CD14-positive monocyte (primary cell): ENCODE results near the gene NAP1L1. TPM values are rescaled to one million over a fixed set of nuclear protein-coding genes. Genes with fewer than 3 reads are reported as not detected.

Source experiments
- DNase-seq, 3 donors: peaks; one replicate each; pipeline ENCODE4 v3.0.0-alpha.2; 2011 to 2022
- H2AFZ ChIP-seq: 2 replicates; pipeline ENCODE4 v1.6.0; 2012; ENCODE audit warnings: mild to moderate bottlenecking, low read depth, low read length, inconsistent platforms; ENCODE audit not compliant: insufficient read depth, poor library complexity, severe bottlenecking
- H3K27ac ChIP-seq, 2 donors: 1 replicate in 1 of 2; 2 replicates in 1 of 2; pipeline ENCODE4 v1.5.1; 2012 to 2013; ENCODE audit warnings: low read length in 2 of 2, control low read depth in 1 of 2, inconsistent platforms in 1 of 2, low read depth in 1 of 2, mild to moderate bottlenecking in 1 of 2
- H3K27me3 ChIP-seq, 2 donors: one replicate each; pipeline versions ENCODE4 v1.6.0 to v1.6.1; 2011 to 2013; ENCODE audit warnings: low read length in 2 of 2; ENCODE audit not compliant: control insufficient read depth in 2 of 2, insufficient read depth in 2 of 2
- H3K36me3 ChIP-seq, 2 donors: replicated peaks in 1 of 2; 1 replicate in 1 of 2; 2 replicates in 1 of 2; pipeline versions ENCODE4 v1.5.1 to v1.6.1; 2012 to 2013; ENCODE audit warnings: low read length in 2 of 2, control low read depth in 1 of 2, inconsistent platforms in 1 of 2, mild to moderate bottlenecking in 1 of 2; ENCODE audit not compliant: insufficient read depth in 2 of 2, control insufficient read depth in 1 of 2
- H3K4me1 ChIP-seq, 2 donors: 1 replicate in 1 of 2; 2 replicates in 1 of 2; pipeline versions ENCODE4 v1.5.1 to v1.6.1; 2012 to 2013; ENCODE audit warnings: low read length in 2 of 2, control low read depth in 1 of 2, inconsistent platforms in 1 of 2, mild to moderate bottlenecking in 1 of 2, moderate library complexity in 1 of 2; ENCODE audit not compliant: insufficient read depth in 2 of 2, control insufficient read depth in 1 of 2
- H3K4me2 ChIP-seq: replicated peaks from 2 replicates; pipeline ENCODE3; 2012; ENCODE audit warnings: low read length, moderate library complexity, mild to moderate bottlenecking; ENCODE audit not compliant: poor library complexity, severe bottlenecking; ENCODE audit errors: extremely low read depth
- H3K4me3 ChIP-seq, 3 experiments: fragments of 200-600 bp in 1 of 3; sonication (generic) in 1 of 3; replicated peaks in 1 of 3; 1 replicate in 2 of 3; 2 replicates in 1 of 3; pipeline ENCODE4 v1.5.1; 2011 to 2013; ENCODE audit warnings: low read length in 3 of 3, mild to moderate bottlenecking in 3 of 3, control low read depth in 2 of 3, low read depth in 2 of 3, inconsistent platforms in 1 of 3, moderate library complexity in 1 of 3
- H3K79me2 ChIP-seq: 2 replicates; pipeline ENCODE4 v1.6.0; 2012; ENCODE audit warnings: mild to moderate bottlenecking, control low read depth, inconsistent platforms, low read length, moderate library complexity; ENCODE audit not compliant: insufficient read depth
- H3K9ac ChIP-seq: 2 replicates; pipeline ENCODE4 v1.6.0; 2017; ENCODE audit warnings: low read length, mild to moderate bottlenecking; ENCODE audit not compliant: insufficient read depth, poor library complexity, severe bottlenecking
- H3K9me3 ChIP-seq, 2 donors: replicated peaks in 1 of 2; 1 replicate in 1 of 2; 2 replicates in 1 of 2; pipeline versions ENCODE4 v1.5.1 to v1.6.1; 2012 to 2013; ENCODE audit warnings: low read length in 2 of 2, control low read depth in 1 of 2; ENCODE audit not compliant: control insufficient read depth in 1 of 2, insufficient read depth in 1 of 2
- H4K20me1 ChIP-seq: 2 replicates; pipeline ENCODE4 v1.6.0; 2012; ENCODE audit warnings: mild to moderate bottlenecking, low read length, control low read depth, moderate library complexity; ENCODE audit not compliant: insufficient read depth
- H3K27ac Mint-ChIP-seq, 7 donors: one replicate each; pipeline ENCODE4 v1.8.0; 2020; ENCODE audit warnings: mild to moderate bottlenecking in 7 of 7, mixed read lengths in 7 of 7, moderate library complexity in 6 of 7, inconsistent platforms in 2 of 7
- H3K27me3 Mint-ChIP-seq, 3 donors: one replicate each; pipeline ENCODE4 v1.8.0; 2021 to 2022; ENCODE audit warnings: low read depth in 3 of 3, mild to moderate bottlenecking in 3 of 3, mixed read lengths in 3 of 3, moderate library complexity in 3 of 3, inconsistent platforms in 1 of 3
- H3K36me3 Mint-ChIP-seq, 2 donors: one replicate each; pipeline ENCODE4 v1.8.0; 2020; ENCODE audit warnings: mixed read lengths in 2 of 2, inconsistent platforms in 1 of 2, mild to moderate bottlenecking in 1 of 2
- H3K4me1 Mint-ChIP-seq: one replicate; pipeline ENCODE4 v1.8.0; 2020; ENCODE audit warnings: mild to moderate bottlenecking, mixed read lengths
- H3K4me3 Mint-ChIP-seq, 2 donors: one replicate each; pipeline ENCODE4 v1.8.0; 2020; ENCODE audit warnings: mild to moderate bottlenecking in 2 of 2, mixed read lengths in 2 of 2, moderate library complexity in 1 of 2
- H3K9me3 Mint-ChIP-seq, 7 donors: one replicate each; pipeline ENCODE4 v1.8.0; 2020 to 2022; ENCODE audit warnings: mixed read lengths in 7 of 7, mild to moderate bottlenecking in 6 of 7, moderate library complexity in 6 of 7, inconsistent platforms in 2 of 7
- CTCF ChIP-seq: fragments of 200-600 bp; IDR thresholded peaks from one replicate; pipeline ENCODE4 v1.8.0; 2022; ENCODE audit warnings: antibody characterized with exemption, mild to moderate bottlenecking
- WGBS: methylation state at CpG from one replicate; pipeline ENCODE4 v1.1.5; 2013; ENCODE audit warnings: missing lambda C conversion rate; ENCODE audit not compliant: insufficient coverage; 5-methylcytosine and 5-hydroxymethylcytosine counted together
- intact Hi-C, 2 donors: fragments of 100-400 bp; cut with micrococcal nuclease; formaldehyde crosslinking; loops; one replicate each; pipeline versions ENCODE4 v1.15.0 to v1.15.1; 2023
- polyA plus RNA-seq, 3 donors: library from polyadenylated mRNA; depleted of rRNA in 1 of 3; unstranded in 2 of 3; stranded (reverse) in 1 of 3; fragments of 300-500 nt in 2 of 3; fragments of >200 nt in 1 of 3; fragmentation: Illumina TruSeq in 2 of 3; gene quantifications; 1 replicate in 2 of 3; 2 replicates in 1 of 3; pipeline ENCODE4 v1.2.3, GENCODE V29; 2012 to 2021

Gene NAP1L1
- polyA plus RNA-seq, 3 donors, result 98.3 to 164 (median 111) TPM

- Histone ChIP-seq H3K27me3 (no peaks in the 10 kb centered on the region), H3K4me2 (no peak overlapping the region), H4K20me1 (no peaks in the 10 kb centered on the region), H3K27ac (no peak overlapping the region), H3K79me2 (no peaks in the 10 kb centered on the region), H3K9me3 (no peaks in the 10 kb centered on the region), H3K36me3 (no peaks in the 10 kb centered on the region), H2AFZ (no peak overlapping the region), H3K4me3 (no peak overlapping the region), H3K4me1 (no peaks in the 10 kb centered on the region), H3K9ac (no peak overlapping the region)
- intact Hi-C loops, result no loop called here
- Mint-ChIP-seq H3K4me3 (no peak overlapping the region), H3K4me1 (no peaks in the 10 kb centered on the region), H3K27ac (no peak overlapping the region), H3K27me3 (peaks cover 0 to 2% (median 0%) of the 10 kb centered on the region in 3 donors), H3K36me3 (no peaks in the 10 kb centered on the region), H3K9me3 (peaks cover 0 to 5% (median 0%) of the 10 kb centered on the region in 7 donors)
- no peak for TF ChIP-seq CTCF
- no CpG with 5 or more reads among the region's 3 CpGs for WGBS
- DNase-seq, result no peak
Measured at GRCh38 chr12:76117067-76117691, 32.7 kb upstream of the NAP1L1 start.

- Histone ChIP-seq H3K4me1 (no peaks in the 10 kb centered on the region), H3K4me2 (no peak overlapping the region), H3K4me3 (no peak overlapping the region), H3K9ac (no peak overlapping the region), H3K27me3 (no peaks in the 10 kb centered on the region), H2AFZ (no peak overlapping the region), H4K20me1 (no peaks in the 10 kb centered on the region), H3K27ac (no peak overlapping the region), H3K9me3 (no peaks in the 10 kb centered on the region), H3K36me3 (no peaks in the 10 kb centered on the region), H3K79me2 (no peaks in the 10 kb centered on the region)
- H3K27me3 Mint-ChIP-seq, result peaks cover 0 to 4% (median 2%) of the 10 kb centered on the region in 3 donors
- H3K4me3 Mint-ChIP-seq, result no peak overlapping the region
- peaks cover 0 to 3% (median 0%) of the 10 kb centered on the region in 7 donors for H3K9me3 Mint-ChIP-seq
- intact Hi-C loops, result no loop called here
- no peaks in the 10 kb centered on the region for H3K36me3 Mint-ChIP-seq
- H3K27ac Mint-ChIP-seq, result no peak overlapping the region
- no peak for TF ChIP-seq CTCF
- WGBS, result 100% methylated on average over 3 of the region's 7 CpGs
- H3K4me1 Mint-ChIP-seq, result peaks cover 2% of the 10 kb centered on the region
- no peak for DNase-seq
Measured at GRCh38 chr12:76113800-76114757, 29.6 kb upstream of the NAP1L1 start.
